NCI-H526 treated with DMSO at 0.1 percent for 48 hours (cell line): ENCODE results near the gene GAD2.

Source experiments
- DNase-seq: peaks from one replicate; lab custom pipeline; 2025; lab: John Stamatoyannopoulos, UW

GAD2 gene

GRCh38 chr10:26222563-26222962 lies 6.0 kb downstream of the GAD2 start:
- DNase-seq: no peak

- no peak for DNase-seq
Measured at GRCh38 chr10:26225322-26225721, 8.7 kb downstream of the GAD2 start.

GRCh38 chr10:26227786-26228185 lies 11.2 kb downstream of the GAD2 start:
- no peak for DNase-seq

DNA sequence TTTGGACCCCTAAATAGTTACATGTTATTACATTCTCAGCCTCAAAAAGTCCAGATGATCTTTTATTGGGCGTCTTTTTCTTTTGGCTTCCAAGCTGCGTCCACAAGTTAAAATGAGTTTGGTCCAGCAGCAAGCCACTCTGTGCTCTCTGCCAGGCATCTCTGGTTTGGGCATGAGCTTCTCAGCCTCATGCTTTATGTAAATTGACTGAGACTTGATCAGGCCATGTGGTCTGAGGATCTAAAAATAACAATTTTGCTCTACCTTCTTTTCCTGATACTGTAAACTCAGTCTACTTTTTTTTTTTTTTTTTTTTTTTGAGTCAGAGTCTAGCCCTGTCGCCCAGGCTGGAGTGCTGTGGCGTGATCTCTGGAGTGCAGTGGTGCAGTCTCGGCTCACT lies 15.6 kb downstream of the GAD2 start:
- DNase-seq: no peak

GRCh38 chr10:26235761-26236160 lies 19.2 kb downstream of the GAD2 start:
- no peak for DNase-seq

DNA sequence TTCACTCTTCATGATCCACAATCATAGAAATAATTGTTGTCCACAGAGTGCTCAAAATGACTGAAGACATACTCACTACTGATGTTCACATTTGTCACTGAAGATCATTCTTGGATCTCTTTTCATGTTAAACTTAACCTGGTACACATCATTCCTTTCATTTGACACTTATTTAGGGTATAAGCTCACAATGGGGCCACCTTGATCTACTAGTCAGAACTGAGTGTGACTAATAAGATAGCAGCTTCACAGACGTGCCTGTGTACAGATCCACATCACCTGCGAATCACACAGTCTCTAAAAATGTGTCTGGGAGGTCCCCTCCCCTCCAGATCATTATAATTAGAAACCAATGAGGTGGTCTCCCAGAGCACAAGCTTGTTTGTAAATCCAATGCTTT lies 21.8 kb downstream of the GAD2 start:
- DNase-seq: no peak

DNA sequence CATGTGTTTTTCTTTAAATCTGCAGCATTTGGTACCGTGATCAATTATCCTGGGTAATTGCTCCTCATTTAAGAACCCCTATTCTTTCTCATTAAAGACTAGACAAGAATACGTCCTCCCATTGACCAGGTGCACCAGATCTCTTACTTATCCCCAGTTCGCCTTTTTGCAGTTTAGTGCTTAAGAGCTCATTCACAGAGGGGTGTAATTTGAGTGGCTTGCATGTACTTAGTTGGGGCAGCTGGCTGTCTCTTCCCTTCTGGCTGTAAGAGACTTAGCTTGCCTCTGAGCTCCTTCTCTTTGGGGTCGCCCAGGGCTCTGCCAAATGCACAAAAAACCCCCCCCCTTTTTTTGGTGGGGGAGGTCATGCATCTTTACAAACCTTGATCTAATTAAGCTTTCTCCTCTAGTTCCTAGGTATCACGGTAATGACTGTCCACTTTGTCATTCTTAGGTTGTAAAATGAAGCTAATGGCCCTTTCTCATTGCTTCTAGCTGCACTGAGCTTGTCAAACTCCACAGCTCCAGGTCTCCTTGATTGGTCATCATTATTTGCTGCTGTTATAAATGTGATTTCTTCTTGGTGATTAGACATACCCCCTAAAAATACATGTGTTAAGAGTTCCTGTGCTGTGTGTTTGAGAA lies 26.3 kb downstream of the GAD2 start:
- DNase-seq: no peak

GRCh38 chr10:26243351-26243720 lies 26.8 kb downstream of the GAD2 start:
- DNase-seq: no peak

DNA sequence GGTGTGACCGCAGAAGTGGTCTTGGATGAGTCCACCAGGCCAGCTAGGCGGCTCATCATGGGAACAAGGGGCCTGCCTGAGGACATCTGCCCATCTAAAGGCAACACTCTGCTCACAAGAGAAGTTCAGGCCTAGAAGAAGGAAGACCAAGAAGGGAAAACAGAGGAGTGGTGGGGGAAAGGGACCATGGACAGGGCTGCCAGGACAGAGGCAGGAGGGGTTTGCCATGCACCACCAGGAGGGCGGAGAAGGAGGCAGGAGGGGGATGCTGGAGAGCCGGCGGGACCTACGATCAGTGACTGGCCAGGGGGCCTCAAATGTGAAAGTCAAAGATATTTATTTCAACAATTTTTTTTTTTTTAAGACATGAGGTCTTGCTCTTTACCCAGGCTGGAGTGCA lies 33.1 kb downstream of the GAD2 start:
- DNase-seq: no peak

DNA sequence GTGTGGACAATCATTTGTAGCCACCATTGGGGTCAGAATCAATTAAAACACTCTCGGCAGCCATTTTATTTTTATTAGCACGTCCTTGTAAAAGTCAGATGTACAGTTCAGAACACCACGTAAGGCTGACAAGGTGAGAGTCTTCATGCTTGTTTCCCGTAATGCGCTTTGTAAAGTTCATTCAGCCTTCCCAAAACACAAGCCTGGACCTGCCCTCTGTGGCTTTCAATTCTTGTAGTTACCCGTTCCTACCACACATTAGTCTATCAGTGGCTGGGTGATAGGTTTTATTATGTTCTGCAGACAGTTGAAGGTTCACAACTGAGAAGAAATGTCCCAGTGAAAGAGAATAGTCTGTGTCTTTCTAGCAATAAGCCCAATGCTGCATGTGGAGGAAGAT lies 35.4 kb downstream of the GAD2 start:
- no peak for DNase-seq

DNA sequence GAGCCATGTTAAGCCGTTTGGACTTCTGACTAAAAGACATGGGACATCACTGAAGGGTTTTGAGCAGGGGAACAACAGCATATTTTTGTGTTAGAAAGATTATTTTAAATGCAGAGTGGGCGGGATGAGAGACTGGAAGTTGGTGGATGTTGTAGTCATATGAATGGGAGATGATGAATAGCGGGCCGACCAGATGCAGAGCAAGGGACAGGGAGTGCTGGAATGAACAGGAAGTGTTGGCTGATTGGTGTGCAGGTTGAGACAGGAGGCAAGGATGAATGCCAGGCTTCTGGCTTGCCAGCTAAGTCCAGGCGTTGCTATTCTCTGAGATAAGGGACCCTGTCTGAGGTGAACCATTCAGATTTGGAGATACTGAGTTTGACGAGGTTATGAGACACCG lies 38.0 kb downstream of the GAD2 start:
- DNase-seq: no peak

DNA sequence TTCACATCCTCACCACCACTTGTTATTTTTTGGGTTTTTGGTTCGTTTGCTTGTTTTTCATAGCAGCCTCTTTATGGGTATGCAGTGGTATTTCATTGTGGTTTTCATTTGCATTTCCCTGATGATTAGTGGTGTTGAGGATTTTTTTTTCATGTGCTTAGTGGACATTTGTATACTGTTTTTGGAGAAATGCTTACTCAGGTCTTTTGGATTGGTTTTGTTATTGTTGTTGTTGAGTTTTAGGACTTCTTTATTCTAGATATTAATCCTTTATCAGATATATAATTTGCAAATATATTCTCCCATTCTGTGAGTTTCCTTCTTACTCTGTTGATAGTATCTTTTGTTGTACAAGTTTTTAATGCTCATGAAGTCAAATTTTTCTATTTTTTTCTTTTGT lies 42.8 kb downstream of the GAD2 start:
- DNase-seq: no peak

- peak; percentile 31 for DNase-seq
Measured at GRCh38 chr10:26269754-26270153, 53.2 kb downstream of the GAD2 start.

DNA sequence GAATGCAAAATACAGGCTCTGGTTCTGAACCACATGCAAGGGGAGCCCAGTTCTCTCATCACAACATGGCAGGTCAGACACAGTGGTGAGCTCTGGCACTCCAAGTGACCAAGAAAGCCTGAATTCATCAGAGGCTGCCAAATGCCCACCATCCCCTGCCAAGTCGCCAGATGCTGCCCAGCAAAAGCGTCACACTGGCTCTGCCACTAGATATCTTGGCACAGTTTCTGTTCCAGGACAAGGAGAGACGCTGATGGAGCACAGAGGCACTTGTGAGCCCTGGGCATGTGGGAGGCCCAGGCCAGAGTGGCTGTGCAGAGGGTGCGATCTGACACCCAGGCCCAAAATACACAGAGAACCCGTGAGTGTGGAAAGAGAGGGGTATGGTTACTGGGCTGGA lies 57.8 kb downstream of the GAD2 start:
- no peak for DNase-seq

DNA sequence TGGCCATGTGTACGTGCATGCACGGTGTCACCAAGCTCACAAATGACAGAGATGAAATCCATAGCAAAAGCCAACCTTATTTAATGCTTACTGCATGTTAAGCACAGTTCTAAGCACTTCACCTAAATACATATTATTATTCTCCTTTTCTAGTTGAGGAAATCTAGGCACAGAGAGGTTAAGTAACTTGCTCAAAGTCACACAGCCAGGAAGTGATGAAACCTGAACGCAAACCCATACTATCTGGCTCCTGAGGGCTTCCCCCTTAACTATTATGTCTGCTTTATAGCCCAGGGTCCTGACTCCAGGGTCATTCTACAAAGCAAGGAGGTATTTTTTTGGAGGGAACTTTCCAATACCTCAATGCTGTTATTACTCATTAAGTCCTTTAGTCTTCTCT lies 61.7 kb downstream of the GAD2 start:
- DNase-seq: no peak

DNA sequence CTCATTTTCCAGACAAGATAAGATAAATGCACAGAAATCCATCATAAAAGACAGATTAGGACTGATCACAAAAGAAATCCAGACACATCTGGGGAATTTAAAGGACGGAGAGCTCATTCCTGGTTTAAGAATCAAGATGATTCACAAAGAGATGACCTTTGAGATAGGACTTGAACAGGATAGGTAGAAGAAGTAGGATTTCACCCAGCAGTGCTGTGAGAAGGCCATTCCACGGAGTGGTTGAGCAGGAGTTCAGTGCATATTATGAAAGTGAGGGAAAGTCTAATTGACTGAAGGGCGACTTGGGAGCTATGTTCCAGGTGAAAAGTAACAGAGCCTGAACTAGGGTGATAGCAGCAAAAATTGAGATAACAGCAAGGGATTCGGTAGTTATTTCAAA lies 73.7 kb downstream of the GAD2 start:
- no peak for DNase-seq

GRCh38 chr10:26291721-26292480 lies 75.3 kb downstream of the GAD2 start:
- peak; percentile 5 for DNase-seq

DNA sequence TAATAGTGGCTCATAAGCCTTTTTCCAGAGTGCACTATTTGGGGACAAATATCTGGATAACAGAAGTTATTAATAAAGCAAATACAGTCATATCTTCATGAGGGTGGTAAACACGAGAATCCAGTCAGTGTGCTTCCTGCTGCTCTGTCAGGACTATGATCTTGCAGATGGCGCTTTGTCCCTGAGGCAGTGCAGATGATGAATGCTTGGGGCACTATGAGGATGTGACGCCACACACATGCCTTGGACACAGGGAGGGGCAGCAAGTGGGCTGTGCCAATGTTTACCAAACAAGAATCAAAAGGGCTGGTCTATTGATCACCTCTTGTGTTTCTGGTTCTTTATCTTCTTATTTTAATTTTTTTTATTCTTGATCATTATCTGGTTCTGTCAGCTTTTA lies 79.8 kb downstream of the GAD2 start:
- no peak for DNase-seq

GRCh38 chr10:26300001-26300400 lies 83.4 kb downstream of the GAD2 start:
- no peak for DNase-seq

GRCh38 chr10:26303366-26303765 lies 86.8 kb downstream of the GAD2 start:
- DNase-seq: no peak

DNA sequence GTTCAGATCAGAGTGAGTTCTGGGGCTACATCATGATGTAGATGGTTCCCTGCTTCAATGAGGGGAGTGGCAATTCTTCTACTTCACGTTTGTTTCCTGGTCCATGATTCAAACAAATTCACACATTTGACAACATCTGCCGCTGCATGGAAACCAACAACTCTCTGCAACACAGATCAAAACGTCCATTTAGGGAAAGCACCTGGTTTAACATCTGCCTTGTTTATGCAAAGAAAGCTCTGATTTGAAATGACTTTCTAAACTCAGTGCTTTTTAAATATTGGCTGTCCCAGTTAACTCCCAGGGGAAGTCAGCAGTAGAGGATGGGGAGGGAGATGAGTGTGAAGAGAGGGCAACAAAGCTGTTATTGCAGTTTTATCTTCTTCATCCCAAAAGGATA lies 93.8 kb downstream of the GAD2 start:
- DNase-seq: no peak

- no peak for DNase-seq
Measured at GRCh38 chr10:26311383-26311940, 94.9 kb downstream of the GAD2 start.

DNA sequence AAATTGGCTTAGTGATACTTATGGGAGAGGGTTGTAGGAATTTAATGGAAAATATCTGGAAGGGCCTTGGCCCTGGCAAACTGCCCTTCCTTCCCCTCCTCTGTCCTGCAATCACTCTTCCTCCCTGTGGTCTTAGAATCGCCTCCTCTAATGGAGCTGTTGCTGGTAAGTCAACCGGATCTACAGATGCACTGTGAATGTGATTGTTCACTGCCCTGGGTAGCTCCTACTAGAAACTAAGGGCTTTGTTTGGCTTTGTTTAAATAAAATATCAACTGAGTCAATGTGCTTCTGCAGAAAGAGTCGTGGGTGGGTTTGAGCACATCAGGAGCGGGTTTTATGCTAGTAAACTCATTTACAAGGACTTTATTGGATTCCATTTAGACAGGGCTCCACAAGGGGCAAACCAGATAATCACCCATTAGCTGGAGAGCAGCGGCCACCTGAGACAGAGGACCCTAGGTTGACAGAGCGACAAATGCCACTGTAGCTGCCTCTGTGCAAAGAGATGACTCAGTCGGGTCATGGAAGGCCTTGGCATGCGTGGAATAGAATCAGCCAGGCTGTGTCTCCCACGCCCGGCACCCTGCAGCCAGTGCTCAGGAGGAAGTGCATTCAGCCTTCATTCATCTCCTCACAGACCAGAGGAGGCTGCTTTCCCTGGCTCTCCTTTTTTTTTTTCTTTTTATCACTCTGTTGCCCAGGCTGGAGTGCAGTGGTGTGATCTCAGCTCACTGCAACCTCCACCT lies 97.9 kb downstream of the GAD2 start:
- DNase-seq: no peak
